ENCODE results near the gene CCDC178. TPM values are rescaled to one million over a fixed set of nuclear protein-coding genes. Genes with fewer than 3 reads are reported as not detected.
A peak's percentile ranks its signal among the peaks of the same experiment; 100 is the strongest.

Gene CCDC178
- total and polyA plus RNA-seq, 2 donors (not counting 3 experiments of a cell fraction or from before 2014, with no cell fraction given): 0.80 to 1.6 TPM

DNA sequence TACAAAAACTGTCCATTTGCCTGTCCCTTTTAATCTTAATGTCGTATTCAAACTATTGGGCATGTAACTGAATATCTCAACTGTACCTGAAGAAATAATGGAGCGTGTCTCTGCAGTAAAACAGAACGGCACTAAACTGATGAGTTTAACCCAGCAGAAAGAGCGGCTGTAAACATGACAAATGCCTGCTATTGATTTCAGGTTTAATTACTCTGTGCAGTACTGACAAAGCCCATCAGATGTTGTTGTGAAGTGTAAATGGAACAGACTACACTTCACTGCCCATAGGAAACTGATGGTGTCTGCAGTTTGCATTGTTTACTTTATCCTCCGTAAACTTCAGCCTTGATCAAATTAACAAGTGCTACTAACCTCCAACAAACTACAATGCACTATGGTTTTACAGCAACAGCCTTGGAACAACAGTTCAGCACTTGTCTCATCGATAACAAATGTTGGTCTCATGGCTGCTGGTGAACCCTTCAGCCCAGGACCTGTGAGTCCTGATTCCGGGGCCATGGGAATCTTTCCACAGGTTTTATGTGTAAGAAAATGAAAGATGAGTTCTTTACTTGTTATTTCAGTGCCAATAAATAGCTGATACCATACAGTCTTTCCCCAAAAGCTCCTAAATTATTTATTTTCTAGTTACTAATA lies 316.5 kb downstream of the CCDC178 start:
- FAIRE-seq (no peak), DNase-seq (ENCODE audit: low read depth, low spot score) (no peak)
- Histone ChIP-seq H3K9me3 (replicated peaks; ENCODE audit: control insufficient read depth, insufficient read depth, low read length) (no peaks in the 10 kb centered on the region), H3K9me1 (replicated peaks; ENCODE audit: control insufficient read depth, extremely low read depth, insufficient read depth, low read length) (no peaks in the 10 kb centered on the region), H3K79me2 (ENCODE audit: control insufficient read depth, insufficient read depth, low read length) (no peaks in the 10 kb centered on the region), H3K4me3 (replicated peaks in 1 of 3; ENCODE audit: insufficient read depth in 1 of 3, low read depth in 1 of 3, low read length in 3 of 3) (no peak overlapping the region), H3K4me2 (ENCODE audit: insufficient read depth, low read length) (no peak overlapping the region), H3K4me1 (ENCODE audit: control insufficient read depth, extremely low read depth, insufficient read depth, low read length) (no peaks in the 10 kb centered on the region), H3K9ac (replicated peaks; ENCODE audit: extremely low read depth, insufficient read depth, low read length) (no peak overlapping the region), H4K20me1 (replicated peaks; ENCODE audit: control insufficient read depth, extremely low read depth, insufficient read depth, low read length) (no peaks in the 10 kb centered on the region), H3K27me3 (ENCODE audit: control insufficient read depth in 2 of 2, insufficient read depth in 2 of 2, low read length in 2 of 2) (no peaks in the 10 kb centered on the region), H2AFZ (ENCODE audit: low read depth, low read length) (peak overlapping the region; percentile 1), H3K36me3 (ENCODE audit: control insufficient read depth in 2 of 2, extremely low read depth in 1 of 2, insufficient read depth in 2 of 2, low read length in 2 of 2) (no peaks in the 10 kb centered on the region), H3K27ac (ENCODE audit: insufficient read depth, low read depth, low read length) (no peak overlapping the region)
- ChIA-PET POLR2A (no interaction called here), CTCF (interaction anchor here (1.1 to 1.4 kb wide), 2 partner anchors 8 to 108 kb away, joined by 3 to 4 read pairs; no protein-coding TSS in a partner anchor)
- BruUV-seq (replicated peaks): no TSS peak
- TF ChIP-seq GATA2 (IDR thresholded peaks at IDR 0.05; ENCODE audit: insufficient read depth, insufficient read length, low read depth, low read length): no peak
- TF ChIP-seq CTCF (IDR thresholded peaks at IDR 0.05; ENCODE audit: extremely low read depth in 1 of 2, insufficient read depth in 1 of 2, low read depth in 1 of 2, low read length in 2 of 2): no peak
- no peak for TF ChIP-seq POLR2A (IDR thresholded peaks at IDR 0.05; ENCODE audit: low read depth, low read length)
- no peak for TF ChIP-seq FOS (IDR thresholded peaks at IDR 0.05; ENCODE audit: borderline replicate concordance, insufficient read depth, low read length)
- TF ChIP-seq MYC (IDR thresholded peaks at IDR 0.05; ENCODE audit: low read depth, low read length): no peak
- no peak for TF ChIP-seq EZH2 (IDR thresholded peaks at IDR 0.05; ENCODE audit: borderline replicate concordance, low read depth, low read length, severe bottlenecking)
- intact Hi-C loops (cut with micrococcal nuclease) (no loop called here), dilution Hi-C loops (cut with MboI; ENCODE audit: extremely low pct_ligation_motif_present, low sequenced_read_pairs) (no loop called here)
